Gastrocnemius medialis (tissue), 4 donors: ENCODE results near the gene ATXN7. TPM values are rescaled to one million over a fixed set of nuclear protein-coding genes. Genes with fewer than 3 reads are reported as not detected.

Source experiments
- ATAC-seq, 2 donors: fragments of 150-250 bp; one replicate each; pipeline ENCODE4 v1.9.1; 2016
- DNase-seq, 2 donors: peaks; one replicate each; pipeline ENCODE4 v3.0.0-alpha.2; 2019
- H3K27ac ChIP-seq, 4 donors: fragments of 200-600 bp; sonication (generic); 1 replicate in 1 of 4; 2 replicates in 3 of 4; pipeline ENCODE4 v1.5.1; 2016 to 2018; ENCODE audit warnings: mild to moderate bottlenecking in 2 of 4, moderate library complexity in 1 of 4
- H3K27me3 ChIP-seq, 3 donors: fragments of 200-600 bp; sonication (generic) in 2 of 3; 1 replicate in 1 of 3; 2 replicates in 2 of 3; pipeline versions ENCODE4 v1.5.1 to v1.6.0; 2016 to 2019; ENCODE audit warnings: mild to moderate bottlenecking in 1 of 3, moderate library complexity in 1 of 3
- H3K36me3 ChIP-seq, 2 donors: fragments of 200-600 bp; sonication (generic) in 1 of 2; one replicate each; pipeline ENCODE4 v1.5.1; 2017 to 2018
- H3K4me1 ChIP-seq, 2 donors: fragments of 200-600 bp; sonication (generic) in 1 of 2; one replicate each; pipeline ENCODE4 v1.5.1; 2016 to 2017; ENCODE audit warnings: mild to moderate bottlenecking in 2 of 2
- H3K4me3 ChIP-seq, 4 donors: fragments of 200-600 bp; sonication (generic) in 3 of 4; 1 replicate in 1 of 4; 2 replicates in 3 of 4; pipeline ENCODE4 v1.5.1; 2016 to 2019; ENCODE audit warnings: mild to moderate bottlenecking in 2 of 4
- H3K9me3 ChIP-seq, 3 donors: fragments of 200-600 bp; sonication (generic) in 2 of 3; 1 replicate in 1 of 3; 2 replicates in 2 of 3; pipeline ENCODE4 v1.5.1; 2016 to 2019
- POLR2A ChIP-seq, 2 donors: fragments of 450-650 bp; IDR thresholded peaks; one replicate each; pipeline ENCODE4 v1.6.1; 2017; ENCODE audit warnings: antibody characterized with exemption in 2 of 2, mild to moderate bottlenecking in 2 of 2, moderate library complexity in 2 of 2
- in situ Hi-C, 4 donors: fragments of 200-750 bp; cut with MboI; loops; one replicate each; pipeline versions ENCODE4 v1.15.0 to v1.8.0; 2017; ENCODE audit warnings: low sequenced_read_pairs in 4 of 4
- intact Hi-C: fragments of 100-400 bp; cut with DNase I; formaldehyde crosslinking; loops from one replicate; pipeline ENCODE4 v1.15.1; 2023; ENCODE audit warnings: low total_unique reads
- total RNA-seq, 4 donors: library from RNA; depleted of rRNA; stranded (reverse); fragments of >200 nt; gene quantifications; one replicate each; pipeline versions ENCODE4 v1.1.0 to v1.2.3, GENCODE V29; 2016
- TF ChIP-seq, protein P1 (sequence below), 5 experiments: fragments of 450-650 bp in 3 of 5; fragments of 200-600 bp in 2 of 5; sonication (generic) in 2 of 5; IDR thresholded peaks in 4 of 5; conservative IDR thresholded peaks in 1 of 5; 1 replicate in 4 of 5; 2 replicates in 1 of 5; pipeline ENCODE4 v1.5.1; 2016 to 2019; ENCODE audit warnings: antibody characterized with exemption in 5 of 5, mild to moderate bottlenecking in 3 of 5, moderate library complexity in 3 of 5

Gene ATXN7
- total RNA-seq, 4 donors from 2014 or later, result 14.5 to 27.4 (median 23.7) TPM

DNA sequence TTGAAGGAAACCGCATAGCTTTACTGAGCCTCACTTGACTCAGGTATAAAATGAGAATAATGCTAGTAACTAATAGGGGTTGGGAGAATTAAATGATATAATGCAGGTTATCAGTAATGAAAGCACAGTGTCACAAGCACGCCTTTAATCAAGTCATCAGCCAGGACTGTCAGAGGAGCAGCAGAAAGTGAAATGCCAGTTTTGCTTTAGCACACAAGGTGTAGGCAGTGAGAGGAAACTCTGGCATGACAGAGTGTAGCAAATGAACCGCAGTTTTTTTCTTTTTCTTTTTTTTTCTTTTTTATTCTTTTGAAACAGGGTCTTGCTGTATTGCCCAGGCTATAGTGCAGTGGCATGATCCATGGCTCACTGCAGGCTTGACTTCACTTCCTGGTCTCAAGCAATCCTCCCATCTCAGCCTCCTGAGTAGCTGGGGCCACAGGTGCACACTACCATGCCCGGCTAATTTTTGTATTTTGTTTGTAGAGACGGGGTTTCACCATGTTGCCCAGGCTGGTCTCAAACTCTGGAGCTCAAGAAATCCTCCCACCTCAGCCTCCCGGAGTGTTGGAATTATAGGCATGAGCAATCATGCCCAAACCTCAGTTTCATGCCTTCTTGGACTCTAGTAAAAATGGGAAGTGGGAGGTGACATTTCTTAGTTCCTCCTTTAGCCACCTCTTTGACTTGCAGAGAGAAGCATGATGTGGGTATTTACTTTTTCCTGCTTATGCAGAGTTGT is 58.2 kb downstream of the ATXN7 start:
- H3K27ac ChIP-seq, result no peak overlapping the region
- H3K9me3 ChIP-seq, result no peaks in the 10 kb centered on the region
- in situ Hi-C loops, result no loop called here
- peaks cover 0 to 17% of the 10 kb centered on the region in 2 donors for H3K36me3 ChIP-seq
- no peaks in the 10 kb centered on the region for H3K27me3 ChIP-seq
- H3K4me3 ChIP-seq, result no peak overlapping the region
- ATAC-seq (no peak), DNase-seq (no peak)
- intact Hi-C loops, result no loop called here
- no peak for TF ChIP-seq POLR2A (IDR thresholded peaks at IDR 0.05)
- TF ChIP-seq, protein P1, sequence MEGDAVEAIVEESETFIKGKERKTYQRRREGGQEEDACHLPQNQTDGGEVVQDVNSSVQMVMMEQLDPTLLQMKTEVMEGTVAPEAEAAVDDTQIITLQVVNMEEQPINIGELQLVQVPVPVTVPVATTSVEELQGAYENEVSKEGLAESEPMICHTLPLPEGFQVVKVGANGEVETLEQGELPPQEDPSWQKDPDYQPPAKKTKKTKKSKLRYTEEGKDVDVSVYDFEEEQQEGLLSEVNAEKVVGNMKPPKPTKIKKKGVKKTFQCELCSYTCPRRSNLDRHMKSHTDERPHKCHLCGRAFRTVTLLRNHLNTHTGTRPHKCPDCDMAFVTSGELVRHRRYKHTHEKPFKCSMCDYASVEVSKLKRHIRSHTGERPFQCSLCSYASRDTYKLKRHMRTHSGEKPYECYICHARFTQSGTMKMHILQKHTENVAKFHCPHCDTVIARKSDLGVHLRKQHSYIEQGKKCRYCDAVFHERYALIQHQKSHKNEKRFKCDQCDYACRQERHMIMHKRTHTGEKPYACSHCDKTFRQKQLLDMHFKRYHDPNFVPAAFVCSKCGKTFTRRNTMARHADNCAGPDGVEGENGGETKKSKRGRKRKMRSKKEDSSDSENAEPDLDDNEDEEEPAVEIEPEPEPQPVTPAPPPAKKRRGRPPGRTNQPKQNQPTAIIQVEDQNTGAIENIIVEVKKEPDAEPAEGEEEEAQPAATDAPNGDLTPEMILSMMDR (IDR thresholded peaks at IDR 0.05 in 4 of 5, conservative IDR thresholded peaks at IDR 0.05 in 1 of 5), result no peak
- H3K4me1 ChIP-seq, result no peaks in the 10 kb centered on the region

DNA sequence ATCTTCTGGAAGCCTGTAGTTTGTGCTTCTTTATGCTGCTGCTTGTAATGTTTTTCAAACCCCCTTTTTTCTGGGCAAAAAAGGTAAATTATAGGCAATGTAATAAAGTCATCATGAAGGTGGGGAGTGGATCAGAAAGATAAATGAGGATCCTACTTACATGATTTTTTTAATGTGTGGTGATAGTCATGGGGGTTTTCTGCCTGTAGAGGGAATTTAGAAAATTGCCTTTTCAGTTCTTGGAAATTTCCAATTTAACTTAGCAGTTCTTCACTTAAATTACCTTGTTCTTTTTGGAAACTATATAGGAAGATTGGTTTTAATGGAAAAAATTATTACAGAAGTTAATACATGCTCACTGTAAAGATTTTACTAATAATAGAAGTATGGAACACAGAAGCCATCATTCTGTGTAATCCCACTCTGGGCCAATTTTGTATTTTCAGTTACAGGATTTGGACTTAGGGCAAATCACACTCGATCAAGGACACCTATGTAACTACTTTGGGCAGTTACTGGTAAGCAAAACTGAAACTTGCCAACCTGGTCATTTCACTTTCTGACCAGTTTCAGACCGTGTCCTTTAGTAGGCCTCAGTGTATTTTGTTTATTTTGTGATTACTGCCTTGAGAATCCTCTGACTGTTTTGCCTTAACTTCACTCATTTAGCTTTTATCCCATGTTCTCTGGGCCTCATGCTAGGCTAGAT is 59.0 kb downstream of the ATXN7 start:
- H3K9me3 ChIP-seq, result no peaks in the 10 kb centered on the region
- DNase-seq, result no peak
- H3K4me3 ChIP-seq, result no peak overlapping the region
- intact Hi-C loops, result no loop called here
- in situ Hi-C loops, result no loop called here
- H3K4me1 ChIP-seq, result no peaks in the 10 kb centered on the region
- peaks cover 0 to 17% of the 10 kb centered on the region in 2 donors for H3K36me3 ChIP-seq
- TF ChIP-seq POLR2A (IDR thresholded peaks at IDR 0.05), result no peak
- TF ChIP-seq, protein P1 (IDR thresholded peaks at IDR 0.05 in 4 of 5, conservative IDR thresholded peaks at IDR 0.05 in 1 of 5), result no peak
- H3K27me3 ChIP-seq, result no peaks in the 10 kb centered on the region
- no peak overlapping the region for H3K27ac ChIP-seq
- ATAC-seq, result no peak

DNA sequence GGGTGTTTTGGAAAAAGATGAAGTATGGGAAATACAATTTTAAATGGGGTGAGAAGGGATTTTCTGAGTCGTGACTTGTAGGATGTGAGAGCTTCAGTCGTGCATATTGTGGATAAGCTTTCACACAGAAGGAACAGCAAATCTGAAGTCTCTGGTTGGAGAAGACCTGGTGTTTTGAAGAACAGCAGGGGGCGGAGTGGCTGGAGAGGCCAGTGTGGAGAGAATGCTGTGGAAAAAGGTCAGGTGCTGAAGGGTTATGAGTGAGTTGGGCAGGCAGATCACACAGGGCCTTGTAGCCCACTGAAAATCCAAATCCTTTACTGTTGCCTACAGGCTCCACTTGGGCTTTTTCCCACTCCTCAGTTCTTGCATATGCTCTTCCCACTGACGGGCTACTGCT is 62.6 kb downstream of the ATXN7 start:
- in situ Hi-C loops, result no loop called here
- TF ChIP-seq, protein P1 (IDR thresholded peaks at IDR 0.05 in 4 of 5, conservative IDR thresholded peaks at IDR 0.05 in 1 of 5), result no peak
- no peak for TF ChIP-seq POLR2A (IDR thresholded peaks at IDR 0.05)
- no peak for ATAC-seq

DNA sequence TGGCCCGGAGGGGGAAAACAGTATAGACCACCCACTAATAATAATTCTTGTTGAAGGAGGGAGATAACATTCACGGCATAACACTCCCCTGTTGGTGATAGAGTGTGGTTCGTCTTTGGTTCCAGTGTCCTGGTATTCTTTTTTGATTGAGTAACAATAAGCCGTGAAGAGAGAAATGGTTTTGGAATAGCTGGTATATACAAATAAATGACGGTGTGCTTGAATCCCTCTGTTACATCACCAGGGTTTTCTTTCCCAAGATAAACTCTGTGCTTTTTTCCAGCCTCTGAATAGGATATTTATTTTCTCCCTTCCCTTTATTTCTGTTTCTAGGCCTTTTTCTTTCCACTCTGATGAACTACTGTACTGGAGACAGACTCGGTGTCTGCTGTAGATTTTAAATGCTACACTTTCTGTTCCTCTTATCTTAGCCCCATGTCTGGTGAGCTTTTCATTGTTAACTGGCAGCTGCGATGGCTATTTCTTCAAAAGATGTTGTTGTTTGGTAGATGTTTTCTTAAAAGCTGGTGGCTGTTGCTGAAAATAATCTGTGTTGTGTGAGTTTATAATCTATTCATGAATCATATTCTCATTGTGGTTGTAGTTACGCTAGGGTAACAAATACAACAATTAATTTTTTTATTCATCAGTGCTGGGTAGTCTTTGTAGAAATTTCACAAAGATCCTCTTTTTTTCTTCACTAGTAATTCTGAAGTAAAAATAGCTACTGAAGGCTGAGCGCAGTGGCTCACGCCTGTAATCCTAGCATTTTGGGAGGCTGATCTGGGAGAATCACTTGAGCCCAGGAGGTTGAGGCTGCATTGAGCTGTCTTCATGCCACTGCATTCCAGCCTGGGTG is 64.0 kb downstream of the ATXN7 start:
- peaks cover 12 to 17% of the 10 kb centered on the region in 2 donors for H3K4me1 ChIP-seq
- H3K9me3 ChIP-seq, result no peaks in the 10 kb centered on the region
- H3K36me3 ChIP-seq, result peaks cover 0 to 9% of the 10 kb centered on the region in 2 donors
- in situ Hi-C loops (no loop called here), intact Hi-C loops (no loop called here)
- ATAC-seq, result no peak
- H3K4me3 ChIP-seq, result no peak overlapping the region
- no peak overlapping the region for H3K27ac ChIP-seq
- no peak for TF ChIP-seq POLR2A (IDR thresholded peaks at IDR 0.05)
- TF ChIP-seq, protein P1 (IDR thresholded peaks at IDR 0.05 in 4 of 5, conservative IDR thresholded peaks at IDR 0.05 in 1 of 5), result no peak
- no peak for DNase-seq
- no peaks in the 10 kb centered on the region for H3K27me3 ChIP-seq

More for the DNA sequence above, 62.6 kb downstream of the ATXN7 start:
- Histone ChIP-seq H3K4me1 (peaks cover 0 to 3% of the 10 kb centered on the region in 2 donors), H3K27ac (no peak overlapping the region), H3K4me3 (no peak overlapping the region), H3K9me3 (no peaks in the 10 kb centered on the region), H3K36me3 (peaks cover 0 to 17% of the 10 kb centered on the region in 2 donors), H3K27me3 (no peaks in the 10 kb centered on the region)
- intact Hi-C loops, result no loop called here
- no peak for DNase-seq
